ENCODE measurements around the gene RGL4.

Gene RGL4

DNA sequence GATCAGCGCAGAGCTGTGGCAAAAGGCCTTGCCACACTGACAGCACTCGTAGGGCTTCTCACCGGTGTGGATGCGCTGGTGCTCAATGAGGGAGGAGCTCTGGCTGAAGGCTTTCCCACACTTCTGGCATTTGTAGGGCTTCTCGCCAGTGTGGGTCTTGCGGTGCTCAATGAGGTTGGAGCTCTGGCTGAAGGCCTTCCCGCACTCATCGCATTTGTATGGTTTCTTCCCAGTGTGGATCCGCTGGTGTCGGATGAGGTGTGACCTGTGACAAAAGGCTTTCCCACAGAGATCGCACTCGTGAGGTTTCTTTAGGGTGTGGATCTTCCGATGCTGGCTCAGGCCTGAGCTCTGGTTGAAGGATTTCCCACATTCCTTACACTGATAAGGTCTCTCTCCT, 53.2 kb downstream of the RGL4 start:
- no peak for DNase-seq (ENCODE audit: low read depth)
- H3K4me3 ChIP-seq (replicated peaks; ENCODE audit: low read depth, low read length): no peak overlapping the region
- TF ChIP-seq, protein P1, sequence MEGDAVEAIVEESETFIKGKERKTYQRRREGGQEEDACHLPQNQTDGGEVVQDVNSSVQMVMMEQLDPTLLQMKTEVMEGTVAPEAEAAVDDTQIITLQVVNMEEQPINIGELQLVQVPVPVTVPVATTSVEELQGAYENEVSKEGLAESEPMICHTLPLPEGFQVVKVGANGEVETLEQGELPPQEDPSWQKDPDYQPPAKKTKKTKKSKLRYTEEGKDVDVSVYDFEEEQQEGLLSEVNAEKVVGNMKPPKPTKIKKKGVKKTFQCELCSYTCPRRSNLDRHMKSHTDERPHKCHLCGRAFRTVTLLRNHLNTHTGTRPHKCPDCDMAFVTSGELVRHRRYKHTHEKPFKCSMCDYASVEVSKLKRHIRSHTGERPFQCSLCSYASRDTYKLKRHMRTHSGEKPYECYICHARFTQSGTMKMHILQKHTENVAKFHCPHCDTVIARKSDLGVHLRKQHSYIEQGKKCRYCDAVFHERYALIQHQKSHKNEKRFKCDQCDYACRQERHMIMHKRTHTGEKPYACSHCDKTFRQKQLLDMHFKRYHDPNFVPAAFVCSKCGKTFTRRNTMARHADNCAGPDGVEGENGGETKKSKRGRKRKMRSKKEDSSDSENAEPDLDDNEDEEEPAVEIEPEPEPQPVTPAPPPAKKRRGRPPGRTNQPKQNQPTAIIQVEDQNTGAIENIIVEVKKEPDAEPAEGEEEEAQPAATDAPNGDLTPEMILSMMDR (IDR thresholded peaks at IDR 0.05; ENCODE audit: low read length, missing control alignments): no peak

DNA sequence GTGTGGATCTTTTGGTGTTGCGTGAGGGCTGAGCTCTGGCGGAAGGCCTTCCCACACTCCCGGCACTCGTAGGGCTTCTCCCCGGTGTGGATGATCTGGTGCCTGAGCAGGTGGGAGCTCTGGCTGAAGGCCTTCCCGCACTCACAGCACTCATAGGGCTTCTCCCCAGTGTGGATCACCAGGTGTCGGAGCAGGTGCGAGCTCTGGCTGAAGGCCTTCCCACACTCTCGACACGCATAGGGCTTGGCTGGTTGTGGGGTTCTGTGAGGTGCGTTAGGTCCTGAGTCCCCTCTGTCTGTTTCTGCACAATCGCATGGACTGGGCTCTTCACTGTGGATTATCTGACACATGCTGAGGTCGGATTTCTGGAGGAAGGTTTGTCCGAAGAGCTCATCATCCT, 53.7 kb downstream of the RGL4 start:
- TF ChIP-seq, protein P1 (IDR thresholded peaks at IDR 0.05; ENCODE audit: low read length, missing control alignments): no peak
- DNase-seq (ENCODE audit: low read depth): no peak
- no peak overlapping the region for H3K4me3 ChIP-seq (replicated peaks; ENCODE audit: low read depth, low read length)

DNA sequence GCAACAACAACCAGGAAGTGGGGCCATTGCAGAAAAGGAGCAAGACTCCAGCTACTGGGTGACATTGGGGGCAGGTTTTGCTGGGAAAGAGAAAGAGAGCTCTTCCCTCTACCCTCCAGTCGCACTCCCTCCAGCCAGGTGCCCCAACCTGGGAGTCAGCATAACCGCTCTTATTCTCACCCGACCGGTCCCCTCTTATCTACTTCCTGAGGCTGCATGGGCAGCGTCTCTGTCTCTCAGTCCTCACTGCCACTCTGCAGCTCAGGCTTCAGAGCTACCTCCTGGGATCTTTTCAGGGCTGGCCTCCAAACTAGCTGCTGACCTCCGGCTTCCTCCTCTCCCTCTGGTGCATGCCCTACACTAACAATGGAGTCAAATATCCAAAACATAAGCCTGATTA, 55.0 kb downstream of the RGL4 start:
- no peak for DNase-seq (ENCODE audit: low read depth)
- no peak overlapping the region for H3K4me3 ChIP-seq (replicated peaks; ENCODE audit: low read depth, low read length)
- TF ChIP-seq, protein P1 (IDR thresholded peaks at IDR 0.05; ENCODE audit: low read length, missing control alignments): no peak

All from fibroblast of pulmonary artery (primary cell).